Measurements from ENCODE around the gene FAM240B.

The FAM240B gene

GRCh38 chr9:38706493-38706892 lies 13.4 kb downstream of the FAM240B start:
- no peak for DNase-seq (ENCODE audit: low read depth)
- no peak for TF ChIP-seq CTCF (IDR thresholded peaks at IDR 0.05; ENCODE audit: low read depth, low read length, missing control alignments)
- no peak overlapping the region for H3K4me3 ChIP-seq (ENCODE audit: low read depth, low read length)

GRCh38 chr9:38705917-38706316 lies 14.0 kb downstream of the FAM240B start:
- no peak overlapping the region for H3K4me3 ChIP-seq (ENCODE audit: low read depth, low read length)
- no peak for DNase-seq (ENCODE audit: low read depth)
- no peak for TF ChIP-seq CTCF (IDR thresholded peaks at IDR 0.05; ENCODE audit: low read depth, low read length, missing control alignments)

GRCh38 chr9:38700695-38701094 lies 19.2 kb downstream of the FAM240B start:
- H3K4me3 ChIP-seq (ENCODE audit: low read depth, low read length), result no peak overlapping the region
- TF ChIP-seq CTCF (IDR thresholded peaks at IDR 0.05; ENCODE audit: low read depth, low read length, missing control alignments), result no peak
- DNase-seq (ENCODE audit: low read depth), result no peak

GRCh38 chr9:38699337-38699736 lies 20.6 kb downstream of the FAM240B start:
- no peak overlapping the region for H3K4me3 ChIP-seq (ENCODE audit: low read depth, low read length)
- TF ChIP-seq CTCF (IDR thresholded peaks at IDR 0.05; ENCODE audit: low read depth, low read length, missing control alignments), result no peak
- no peak for DNase-seq (ENCODE audit: low read depth)

GRCh38 chr9:38697776-38698300 lies 22.1 kb downstream of the FAM240B start:
- DNase-seq (ENCODE audit: low read depth), result no peak
- no peak for TF ChIP-seq CTCF (IDR thresholded peaks at IDR 0.05; ENCODE audit: low read depth, low read length, missing control alignments)
- no peak overlapping the region for H3K4me3 ChIP-seq (ENCODE audit: low read depth, low read length)

GRCh38 chr9:38696999-38697398 lies 22.9 kb downstream of the FAM240B start:
- DNase-seq (ENCODE audit: low read depth), result no peak
- no peak for TF ChIP-seq CTCF (IDR thresholded peaks at IDR 0.05; ENCODE audit: low read depth, low read length, missing control alignments)
- no peak overlapping the region for H3K4me3 ChIP-seq (ENCODE audit: low read depth, low read length)

GRCh38 chr9:38694676-38695075 lies 25.3 kb downstream of the FAM240B start:
- no peak for DNase-seq (ENCODE audit: low read depth)
- H3K4me3 ChIP-seq (ENCODE audit: low read depth, low read length), result no peak overlapping the region
- no peak for TF ChIP-seq CTCF (IDR thresholded peaks at IDR 0.05; ENCODE audit: low read depth, low read length, missing control alignments)
